Smooth muscle cell of trachea (primary cell): ENCODE results near the gene PCBP4. TPM values are rescaled to one million over a fixed set of nuclear protein-coding genes. Genes with fewer than 3 reads are reported as not detected.

ENCODE experiments used
- total RNA-seq: library from RNA; depleted of rRNA; stranded (reverse); fragments of >200 nt; gene quantifications from 2 replicates; pipeline ENCODE4 v1.2.1, GENCODE V29; 2014

The PCBP4 gene
- total RNA-seq, result 56.0 and 73.1 TPM in 2 replicates

DNA sequence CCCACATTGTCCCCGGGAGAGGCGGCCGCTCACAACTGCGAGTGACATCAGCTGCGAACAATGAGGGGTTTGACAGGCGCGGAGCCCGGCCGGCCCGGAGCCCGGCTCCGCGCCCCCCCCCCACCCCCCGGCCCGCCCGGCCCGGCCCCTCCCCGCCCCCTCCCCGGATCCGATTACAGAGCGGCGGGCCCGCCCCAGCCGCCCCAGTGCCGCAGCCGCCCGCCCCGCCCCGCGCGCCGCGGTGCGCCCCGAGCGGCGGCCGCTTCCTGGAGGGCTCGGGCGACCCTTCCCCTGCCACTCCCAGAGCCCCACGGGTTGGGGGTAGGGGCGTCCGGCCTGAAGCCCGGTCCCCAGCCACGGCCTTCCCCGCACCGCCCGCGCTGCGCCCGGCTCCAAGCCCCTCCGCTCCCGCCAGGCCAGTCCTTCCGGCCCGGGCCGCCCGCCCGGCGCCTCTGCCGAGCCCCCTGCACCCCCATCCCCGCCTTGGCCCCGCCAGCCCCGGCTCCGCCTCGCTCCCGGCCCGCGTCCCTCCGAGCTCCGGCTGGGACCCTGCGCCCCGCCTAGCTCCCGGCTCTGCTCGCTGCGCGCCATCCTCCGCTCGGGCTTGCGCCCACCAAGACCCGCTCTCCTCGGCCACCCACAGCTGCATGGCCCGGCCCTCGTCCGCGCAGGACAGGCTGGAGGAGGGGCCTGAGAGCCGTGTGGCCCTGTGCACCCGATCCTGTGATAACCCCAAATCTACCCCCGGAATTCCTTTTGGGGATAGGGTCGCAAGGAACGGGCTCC is at the start of gene PCBP4:
Gene PCBP4, minus strand, starts transcription at position 71 of the 786 bp plus-strand sequence. CDS start 6,214 bp downstream, outside the sequence.

GRCh38 chr3:51995346-51996163 is 28.3 kb upstream of the PCBP4 start, which contains the start of gene RPL29:
TSS of gene RPL29 (minus strand) at chr3:51995895. CDS start at chr3:51995461, 434 bp downstream.

DNA sequence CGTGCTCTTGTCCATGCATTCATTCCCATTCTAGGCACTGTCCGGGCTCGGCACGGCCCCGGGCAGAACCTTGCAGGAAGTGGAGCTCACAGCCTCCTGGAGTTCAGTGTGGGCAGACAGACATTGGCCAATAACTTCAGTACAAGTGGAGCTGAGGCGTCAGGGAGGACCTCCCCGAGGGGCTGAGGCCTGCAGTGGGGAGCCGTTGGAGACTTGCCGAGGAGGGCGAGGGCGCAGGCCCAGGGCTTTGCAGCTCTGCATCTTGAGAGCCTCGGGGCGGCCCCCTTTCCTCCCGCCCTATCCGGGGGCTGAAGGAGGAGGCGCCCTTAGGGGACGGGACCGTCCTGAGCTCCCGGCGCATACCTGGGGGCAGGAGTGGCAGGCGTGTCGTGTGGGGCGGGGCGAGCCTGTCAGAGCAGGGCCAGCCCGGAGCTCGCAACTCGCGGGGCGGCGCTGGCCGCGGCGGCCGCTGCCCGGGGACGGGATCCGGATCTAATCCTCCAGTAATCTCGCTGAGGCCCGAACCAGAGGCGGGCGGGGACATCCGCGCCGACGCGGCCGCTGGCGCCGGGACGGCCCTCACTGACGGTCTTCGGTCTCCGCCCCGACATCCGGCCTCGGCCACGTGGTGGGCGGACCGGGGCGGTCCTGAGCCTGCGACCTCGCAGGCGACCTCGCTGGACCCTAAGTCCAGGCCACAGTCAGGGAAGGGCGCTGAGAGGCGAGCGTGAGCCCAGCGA is 15.8 kb upstream of the PCBP4 start, which contains the start of gene ACY1:
Gene ACY1, plus strand, starts transcription at position 698 of the 740 bp plus-strand sequence. CDS start 530 bp downstream, outside the sequence.

DNA sequence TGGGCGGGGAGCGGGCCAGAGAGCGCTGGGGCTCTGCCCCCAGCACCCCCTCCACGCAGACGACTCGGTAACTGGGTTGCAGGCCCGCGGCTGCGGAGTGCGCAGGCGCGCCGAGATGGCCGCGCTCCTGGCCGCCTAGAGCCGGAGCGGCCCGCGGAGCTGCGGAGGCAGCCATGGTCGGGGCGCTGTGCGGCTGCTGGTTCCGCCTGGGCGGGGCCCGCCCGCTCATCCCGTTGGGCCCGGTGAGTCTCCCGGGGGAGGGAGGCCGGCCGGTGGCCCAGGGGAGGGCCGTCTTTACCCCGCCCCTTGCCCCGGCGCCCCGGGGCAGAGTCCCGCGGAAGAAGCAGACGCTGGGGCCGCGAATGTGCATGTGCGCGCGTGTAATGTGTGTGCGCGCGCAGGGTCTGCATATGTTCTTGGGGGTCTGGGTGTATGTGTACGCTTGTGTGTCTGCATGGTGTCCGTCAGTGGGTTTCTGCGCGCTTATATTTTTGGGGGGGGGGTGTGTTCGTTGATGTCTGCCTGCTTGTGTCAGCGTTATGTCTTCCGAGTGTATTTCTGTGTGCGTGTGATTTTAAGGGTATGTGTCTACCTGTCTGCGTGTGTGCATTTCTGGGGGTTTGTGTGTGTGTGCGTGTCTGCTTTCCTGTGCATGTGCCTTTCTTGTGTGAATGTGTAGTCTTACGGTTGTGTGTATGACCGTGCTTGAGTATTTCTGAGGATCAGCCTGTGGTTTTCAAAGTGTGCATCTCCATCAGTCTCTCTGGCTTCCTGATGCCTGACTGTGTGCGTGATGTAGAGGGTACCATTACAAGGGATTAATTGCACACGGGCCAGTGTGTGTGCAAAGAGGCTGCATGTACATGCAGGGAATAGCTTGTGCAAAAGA is 8.0 kb upstream of the PCBP4 start, which contains the start of gene ABHD14A:
Gene ABHD14A, plus strand, starts transcription at position 102 of the 889 bp plus-strand sequence. Its CDS starts 72 bp downstream, at position 174.

GRCh38 chr3:51955175-51955892 is 11.9 kb downstream of the PCBP4 start, which contains the start of gene GPR62:
TSS of gene GPR62 (plus strand) at chr3:51955381. CDS start at chr3:51955653, 272 bp downstream.

DNA sequence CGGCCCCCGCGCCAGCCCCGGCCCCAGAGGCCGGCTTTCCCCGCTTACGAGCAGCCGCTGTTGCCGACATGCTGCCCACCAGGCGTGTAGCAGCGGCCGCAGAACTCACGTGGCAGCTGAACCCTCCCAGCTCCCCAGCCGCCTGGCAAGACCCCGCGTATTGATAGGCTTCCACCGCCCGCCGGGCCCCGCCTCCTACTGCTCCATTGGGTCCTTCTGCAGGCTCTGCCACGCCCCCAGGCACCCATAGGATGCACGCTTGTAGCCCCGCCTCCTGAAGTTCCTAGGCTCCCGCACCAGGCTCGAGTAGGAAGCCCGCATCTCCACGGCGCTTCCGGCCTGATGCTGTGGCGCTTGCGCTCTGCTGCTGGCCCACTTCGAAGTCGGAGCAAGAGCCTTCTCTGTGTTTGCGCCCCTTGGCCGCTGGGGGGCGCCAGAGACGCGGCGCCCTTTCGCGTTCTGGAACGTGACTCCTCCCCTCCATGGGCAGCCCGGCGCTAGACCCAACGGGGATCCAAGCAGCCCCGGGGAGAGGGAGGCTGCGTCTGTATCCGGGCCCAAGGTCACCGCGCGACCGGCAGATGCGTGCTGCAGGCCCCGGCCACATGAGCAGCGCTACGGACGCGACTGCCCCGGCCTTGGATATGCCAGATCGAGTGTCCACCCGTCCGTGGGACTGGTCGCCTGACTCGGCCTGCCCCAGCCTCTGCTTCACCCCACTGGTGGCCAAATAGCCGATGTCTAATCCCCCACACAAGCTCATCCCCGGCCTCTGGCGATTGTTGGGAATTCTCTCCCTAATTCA is 25.3 kb downstream of the PCBP4 start, which contains the start of the genes PARP3 and RRP9:
Gene PARP3, plus strand, starts transcription at position 566 of the 805 bp plus-strand sequence. CDS start 993 bp downstream, outside the sequence.
Gene RRP9, minus strand, starts transcription at position 107 of the 805 bp plus-strand sequence. Its CDS starts 37 bp downstream, at position 70.

Other genes with a start within 250 kb of the PCBP4 start
- not detected in 2 replicates for gene IQCF6, start 188.2 kb downstream of the PCBP4 start, total RNA-seq
- gene IQCF2, start 105.8 kb downstream of the PCBP4 start, total RNA-seq, result not detected in 2 replicates
- gene IQCF5, start 91.9 kb downstream of the PCBP4 start, total RNA-seq, result not detected in 2 replicates
- gene IQCF1, start 64.1 kb downstream of the PCBP4 start, total RNA-seq, result not detected in 2 replicates
- gene RRP9, start 25.6 kb downstream of the PCBP4 start, total RNA-seq, result 18.6 and 20.5 TPM in 2 replicates
- 29.6 and 30.5 TPM in 2 replicates for gene PARP3, start 25.1 kb downstream of the PCBP4 start, total RNA-seq
- under 0.01 TPM in 1 of 2 replicates, not detected in the other for gene GPR62, start 12.1 kb downstream of the PCBP4 start, total RNA-seq
- gene ABHD14B, start 6.6 kb upstream of the PCBP4 start, total RNA-seq, result 19.3 and 40.9 TPM in 2 replicates
- gene ABHD14A, start 7.6 kb upstream of the PCBP4 start, total RNA-seq, result 12.9 and 14.9 TPM in 2 replicates
- gene ACY1, start 16.1 kb upstream of the PCBP4 start, total RNA-seq, result 45.2 and 52.5 TPM in 2 replicates
- 1,028 and 1,056 TPM in 2 replicates for gene RPL29, start 28.4 kb upstream of the PCBP4 start, total RNA-seq
- gene DUSP7, start 89.1 kb upstream of the PCBP4 start, total RNA-seq, result 6.1 and 11.9 TPM in 2 replicates
- gene POC1A, start 187.0 kb upstream of the PCBP4 start, total RNA-seq, result 5.5 and 15.0 TPM in 2 replicates
- 45.7 and 68.5 TPM in 2 replicates for gene ALAS1, start 230.7 kb upstream of the PCBP4 start, total RNA-seq